ENCODE measurements around the gene MUC5B.

DNA sequence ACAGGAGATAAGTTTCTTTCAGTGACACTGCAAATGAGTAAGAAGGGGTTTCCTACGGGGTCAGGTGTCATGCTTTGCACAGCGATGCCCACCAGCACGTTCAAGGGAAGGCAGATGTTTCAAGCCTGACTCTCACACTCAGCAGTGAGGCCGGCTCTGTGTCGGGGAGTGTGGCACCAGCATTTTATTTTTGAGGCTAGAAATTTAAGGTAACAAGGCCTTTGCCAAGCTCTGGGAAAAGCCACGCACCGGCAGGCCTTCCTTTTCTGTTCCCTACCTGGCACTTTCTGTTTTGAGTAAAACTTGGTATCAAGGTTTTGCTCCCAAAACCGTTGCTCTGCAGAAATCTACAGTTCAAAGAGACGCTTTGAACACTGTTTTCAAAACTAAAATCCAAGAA is 48.5 kb downstream of the MUC5B start:
- TF ChIP-seq, protein P1, sequence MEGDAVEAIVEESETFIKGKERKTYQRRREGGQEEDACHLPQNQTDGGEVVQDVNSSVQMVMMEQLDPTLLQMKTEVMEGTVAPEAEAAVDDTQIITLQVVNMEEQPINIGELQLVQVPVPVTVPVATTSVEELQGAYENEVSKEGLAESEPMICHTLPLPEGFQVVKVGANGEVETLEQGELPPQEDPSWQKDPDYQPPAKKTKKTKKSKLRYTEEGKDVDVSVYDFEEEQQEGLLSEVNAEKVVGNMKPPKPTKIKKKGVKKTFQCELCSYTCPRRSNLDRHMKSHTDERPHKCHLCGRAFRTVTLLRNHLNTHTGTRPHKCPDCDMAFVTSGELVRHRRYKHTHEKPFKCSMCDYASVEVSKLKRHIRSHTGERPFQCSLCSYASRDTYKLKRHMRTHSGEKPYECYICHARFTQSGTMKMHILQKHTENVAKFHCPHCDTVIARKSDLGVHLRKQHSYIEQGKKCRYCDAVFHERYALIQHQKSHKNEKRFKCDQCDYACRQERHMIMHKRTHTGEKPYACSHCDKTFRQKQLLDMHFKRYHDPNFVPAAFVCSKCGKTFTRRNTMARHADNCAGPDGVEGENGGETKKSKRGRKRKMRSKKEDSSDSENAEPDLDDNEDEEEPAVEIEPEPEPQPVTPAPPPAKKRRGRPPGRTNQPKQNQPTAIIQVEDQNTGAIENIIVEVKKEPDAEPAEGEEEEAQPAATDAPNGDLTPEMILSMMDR (IDR thresholded peaks at IDR 0.05; ENCODE audit: insufficient read depth, low read depth, low read length): no peak
- no peak for TF ChIP-seq EZH2 (IDR thresholded peaks at IDR 0.05; ENCODE audit: insufficient read depth, low read length)

All from astrocyte (in vitro differentiated cells and primary cell).